ENCODE measurements around the gene OSBPL6.
"Not testable (repeated sequence)": the region's sequence is repeated elsewhere in the genome, so short reads cannot be mapped to it uniquely, and the experiment has no call there.

The OSBPL6 gene

GRCh38 chr2:178193823-178194599, at the start of gene OSBPL6:
TSS of gene OSBPL6 (plus strand) at chr2:178194512. CDS start at chr2:178306185, 111,673 bp downstream.
- DNase-seq, result peak; percentile 60

DNA sequence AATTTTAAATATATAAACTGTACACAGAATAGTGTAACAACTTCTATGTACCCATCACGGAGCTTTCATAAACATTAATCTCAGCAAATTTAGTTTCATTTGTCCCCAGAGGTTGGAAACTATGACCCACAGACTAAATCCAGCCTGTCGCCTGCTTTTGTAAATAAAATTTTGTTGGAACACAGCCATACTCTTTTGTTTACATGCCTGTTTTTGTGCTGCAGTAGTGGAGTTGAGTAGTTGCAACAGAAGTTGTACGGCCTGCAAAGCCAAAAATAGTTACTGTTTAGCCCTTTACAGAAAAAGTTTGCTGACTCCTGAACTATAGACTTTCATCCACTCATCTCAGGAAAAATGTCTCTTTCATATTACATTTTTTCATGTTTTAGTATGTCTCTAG, 42.3 kb upstream of the OSBPL6 start:
- no peak for DNase-seq

GRCh38 chr2:178152542-178152941, 41.8 kb upstream of the OSBPL6 start:
- DNase-seq, result no peak

GRCh38 chr2:178152977-178153376, 41.3 kb upstream of the OSBPL6 start:
- DNase-seq, result no peak

DNA sequence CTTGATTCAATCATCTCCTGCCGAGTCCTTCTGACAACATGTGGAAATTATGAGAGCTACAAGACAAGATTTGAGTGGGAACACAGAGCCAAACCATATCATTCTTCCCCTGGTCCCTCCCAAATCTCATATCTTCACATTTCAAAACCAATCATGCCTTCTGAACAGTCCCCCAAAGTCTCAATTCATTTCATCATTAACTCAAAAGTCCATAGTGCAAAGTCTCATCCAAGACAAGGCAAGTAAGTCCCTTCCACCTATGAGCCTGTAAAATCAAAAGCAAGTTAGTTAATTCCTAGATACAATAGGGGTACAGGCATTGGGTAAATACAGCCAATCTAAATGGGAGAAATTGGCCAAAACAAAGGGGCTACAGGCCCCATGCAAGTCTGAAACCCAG, 40.4 kb upstream of the OSBPL6 start:
- not testable (repeated sequence) for DNase-seq

DNA sequence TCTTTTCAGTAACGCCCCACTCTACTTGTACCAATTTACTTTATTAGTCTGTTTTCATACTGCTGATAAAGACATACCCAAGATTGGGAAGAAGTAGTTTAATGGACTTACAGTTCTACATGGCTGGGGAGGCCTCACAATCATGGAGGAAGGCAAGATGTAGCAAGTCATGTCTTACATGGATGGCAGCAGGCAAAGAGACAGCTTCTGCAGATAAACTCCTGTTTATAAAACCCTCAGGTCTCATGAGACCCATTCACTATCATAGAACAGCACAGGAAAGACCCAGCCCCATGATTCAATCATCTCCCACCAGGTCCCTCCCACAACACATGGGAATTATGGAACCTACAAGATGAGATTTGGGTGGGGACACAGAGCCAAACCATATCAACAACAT, 38.8 kb upstream of the OSBPL6 start:
- no peak for DNase-seq

- DNase-seq, result no peak
Observed at GRCh38 chr2:178157574-178157973, 36.7 kb upstream of the OSBPL6 start.

GRCh38 chr2:178159966-178160365, 34.3 kb upstream of the OSBPL6 start:
- DNase-seq, result no peak

GRCh38 chr2:178160601-178161000, 33.7 kb upstream of the OSBPL6 start:
- DNase-seq, result no peak

DNA sequence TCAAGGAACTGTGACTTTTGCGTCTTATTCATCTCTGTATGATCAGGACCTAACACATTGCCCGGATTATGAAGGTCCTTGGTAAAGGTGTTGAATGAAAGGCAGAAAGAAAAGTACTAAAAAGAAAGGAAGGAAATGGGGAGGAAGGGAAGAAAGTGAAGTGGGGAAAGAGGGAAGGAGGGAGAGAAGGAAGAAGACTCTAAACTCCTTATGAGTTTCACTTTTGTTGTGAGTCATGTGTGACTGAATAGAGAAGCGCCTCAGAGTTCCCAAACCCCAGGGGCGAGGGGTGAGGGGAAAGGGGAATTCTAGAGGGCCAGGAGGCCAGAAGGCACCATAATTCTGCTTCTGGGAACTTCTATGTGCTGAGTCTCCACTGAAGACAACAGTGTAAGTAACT, 30.9 kb upstream of the OSBPL6 start:
- DNase-seq, result no peak

DNA sequence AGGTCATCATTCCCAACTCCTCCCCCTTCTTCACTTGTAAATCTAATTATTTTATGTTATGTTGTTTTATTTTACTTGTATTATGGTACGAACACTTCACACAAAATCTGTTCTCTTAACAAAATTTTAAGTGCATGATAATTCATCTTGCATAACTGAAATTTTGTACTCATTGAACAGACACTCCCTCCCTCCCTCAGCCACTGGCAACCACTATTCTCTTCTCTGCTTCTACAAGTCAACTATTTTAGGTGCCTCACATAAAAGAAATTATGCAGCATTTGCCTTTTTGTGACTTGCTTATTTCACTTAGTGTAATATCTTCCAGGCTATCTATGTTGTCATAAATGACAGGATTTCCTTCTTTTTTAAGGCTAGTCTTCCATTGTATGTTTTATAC, 30.4 kb upstream of the OSBPL6 start:
- no peak for DNase-seq

- no peak for DNase-seq
Observed at GRCh38 chr2:178173657-178174056, 20.7 kb upstream of the OSBPL6 start.

GRCh38 chr2:178177066-178177679, 17.1 kb upstream of the OSBPL6 start:
- no peak for DNase-seq

DNA sequence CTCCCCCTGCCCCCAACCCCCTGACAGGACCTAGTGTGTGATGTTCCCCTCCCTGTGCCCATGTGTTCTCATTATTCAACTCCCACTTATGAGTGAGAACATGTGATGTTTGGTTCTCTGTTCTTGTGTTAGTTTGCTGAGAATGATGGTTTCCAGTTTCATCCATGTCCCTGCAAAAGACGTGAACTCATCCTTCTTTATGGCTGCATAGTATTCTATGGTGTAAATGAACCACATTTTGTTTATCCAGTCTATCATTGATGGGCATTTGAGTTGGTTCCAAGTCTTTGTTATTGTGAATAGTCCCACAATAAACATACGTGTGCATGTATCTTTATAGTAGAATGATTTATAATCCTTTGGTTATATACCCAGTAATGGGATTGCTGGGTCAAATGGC, 13.7 kb upstream of the OSBPL6 start:
- not testable (repeated sequence) for DNase-seq

DNA sequence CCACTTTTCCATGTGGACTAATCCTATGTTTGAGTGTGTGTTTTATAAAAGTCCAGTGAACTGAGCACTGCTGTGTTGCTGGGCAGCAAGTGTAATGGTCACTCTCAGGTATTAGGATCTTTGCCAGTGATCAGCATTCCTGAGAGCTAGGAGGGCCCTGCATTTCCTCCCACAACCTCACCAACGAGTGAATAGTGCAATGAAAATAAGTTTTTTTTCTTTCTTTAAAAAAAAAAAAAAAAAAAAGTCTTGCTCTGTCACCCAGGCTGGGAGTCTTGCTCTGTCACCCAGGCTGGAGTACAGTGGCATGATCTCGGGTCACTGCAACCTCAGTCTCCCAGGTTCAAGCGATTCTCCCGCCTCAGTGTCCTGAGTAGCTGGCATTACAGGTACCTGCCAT, 6.5 kb upstream of the OSBPL6 start:
- no peak for DNase-seq

GRCh38 chr2:178188466-178188865, 5.8 kb upstream of the OSBPL6 start:
- DNase-seq, result no peak

GRCh38 chr2:178191004-178191508, 3.3 kb upstream of the OSBPL6 start:
- DNase-seq, result no peak

GRCh38 chr2:178191511-178191910, 2.8 kb upstream of the OSBPL6 start:
- no peak for DNase-seq

GRCh38 chr2:178193496-178193822, 853 bp upstream of the OSBPL6 start:
- DNase-seq, result no peak

GRCh38 chr2:178194600-178195389, 483 bp downstream of the OSBPL6 start:
- peak; percentile 4 for DNase-seq

GRCh38 chr2:178195390-178196166, 1.3 kb downstream of the OSBPL6 start:
- no peak for DNase-seq

- no peak for DNase-seq
Observed at GRCh38 chr2:178197791-178198190, 3.5 kb downstream of the OSBPL6 start.

GRCh38 chr2:178198441-178198840, 4.1 kb downstream of the OSBPL6 start:
- not testable (repeated sequence) for DNase-seq

Measured in stimulated activated CD4-positive, alpha-beta T cell treated with anti-CD3 and anti-CD28 coated beads, Interleukin-4, amount 100 ng/mL, for 1 hour (primary cell).